Activated naive CD4-positive, alpha-beta T cell treated with anti-CD3 and anti-CD28 coated beads, Interleukin-2, amount 50 U/mL, for 72 hours (primary cell): ENCODE measurements around the gene TIPRL. TPM values are rescaled to one million over a fixed set of nuclear protein-coding genes. Genes with fewer than 3 reads are reported as not detected.

Experiments
- ATAC-seq, 2 donors: fragments of 150-1000 bp; cut with Tn5 transposase; 2 replicates each; pipeline ENCODE4 v1.10.0; 2021; ENCODE audit warnings: mild to moderate bottlenecking in 2 of 2, moderate library complexity in 2 of 2
- DNase-seq, 2 donors: peaks; one replicate each; pipeline ENCODE4 v3.0.0; 2021 to 2022; ENCODE audit warnings: low spot score in 2 of 2
- H3K27ac Mint-ChIP-seq, 2 donors: one replicate each; pipeline ENCODE4 v1.8.0; 2022; ENCODE audit warnings: mild to moderate bottlenecking in 2 of 2, mixed read lengths in 2 of 2
- H3K36me3 Mint-ChIP-seq, 2 donors: one replicate each; pipeline ENCODE4 v1.8.0; 2022; ENCODE audit warnings: mixed read lengths in 2 of 2
- H3K9me3 Mint-ChIP-seq, 2 donors: one replicate each; pipeline ENCODE4 v1.8.0; 2022; ENCODE audit warnings: mixed read lengths in 2 of 2
- total RNA-seq, 2 donors: library from RNA; stranded (reverse); gene quantifications; one replicate each; pipeline ENCODE4 v1.2.3, GENCODE V29; 2022

The TIPRL gene
- total RNA-seq, result 10 to 100 TPM; 40.7 to 82.2 TPM

GRCh38 chr1:168178638-168179437 is at the start of gene TIPRL:
TSS of gene TIPRL (plus strand) at chr1:168178962. CDS start at chr1:168179078, 116 bp downstream.
- DNase-seq (peak; percentile 95 to 96), ATAC-seq (peak; percentile 85 to 93)
- no peaks in the 10 kb centered on the region for H3K36me3 Mint-ChIP-seq
- H3K9me3 Mint-ChIP-seq, result no peaks in the 10 kb centered on the region
- no peak within 1 kb of the TSS for H3K27ac Mint-ChIP-seq

GRCh38 chr1:168129933-168130332 is 48.8 kb upstream of the TIPRL start:
- H3K27ac Mint-ChIP-seq, result no peak overlapping the region
- peaks cover 0 to 5% of the 10 kb centered on the region in 2 donors for H3K36me3 Mint-ChIP-seq
- ATAC-seq (no peak), DNase-seq (no peak)
- H3K9me3 Mint-ChIP-seq, result peaks cover 3 to 5% of the 10 kb centered on the region in 2 donors

DNA sequence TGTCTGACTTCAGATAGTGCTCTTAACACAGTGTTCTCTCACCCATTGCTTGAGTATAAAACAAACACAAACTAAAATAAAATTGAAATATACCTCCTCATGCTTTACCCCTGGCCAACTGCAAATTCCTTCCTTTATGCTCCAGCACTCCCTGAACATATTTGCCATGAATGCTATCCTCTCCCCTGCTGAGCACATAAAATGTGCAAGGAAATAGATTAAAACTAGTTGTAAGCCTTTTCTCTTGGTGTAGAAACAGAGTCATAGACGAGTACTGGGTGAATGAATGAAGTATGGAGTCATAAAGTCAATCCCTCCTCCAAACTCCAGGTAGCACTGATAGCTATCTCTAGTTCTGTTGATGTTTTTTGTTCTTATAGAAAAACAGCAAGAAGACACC is 44.6 kb upstream of the TIPRL start:
- peaks cover 7% of the 10 kb centered on the region in 2 donors for H3K36me3 Mint-ChIP-seq

GRCh38 chr1:168134642-168135041 is 44.1 kb upstream of the TIPRL start:
- peaks cover 7% of the 10 kb centered on the region in 2 donors for H3K36me3 Mint-ChIP-seq
- no peak overlapping the region for H3K27ac Mint-ChIP-seq
- H3K9me3 Mint-ChIP-seq, result no peaks in the 10 kb centered on the region
- ATAC-seq (no peak), DNase-seq (no peak)

More for the DNA sequence above, 44.6 kb upstream of the TIPRL start:
- DNase-seq (no peak), ATAC-seq (no peak)
- Mint-ChIP-seq H3K9me3 (no peaks in the 10 kb centered on the region), H3K27ac (no peak overlapping the region)

GRCh38 chr1:168135116-168135920 is 43.4 kb upstream of the TIPRL start:
- DNase-seq (no peak), ATAC-seq (peak in 1 of 2 donors; percentile 5)
- Mint-ChIP-seq H3K36me3 (peaks cover 7% of the 10 kb centered on the region in 2 donors), H3K27ac (no peak overlapping the region), H3K9me3 (no peaks in the 10 kb centered on the region)

DNA sequence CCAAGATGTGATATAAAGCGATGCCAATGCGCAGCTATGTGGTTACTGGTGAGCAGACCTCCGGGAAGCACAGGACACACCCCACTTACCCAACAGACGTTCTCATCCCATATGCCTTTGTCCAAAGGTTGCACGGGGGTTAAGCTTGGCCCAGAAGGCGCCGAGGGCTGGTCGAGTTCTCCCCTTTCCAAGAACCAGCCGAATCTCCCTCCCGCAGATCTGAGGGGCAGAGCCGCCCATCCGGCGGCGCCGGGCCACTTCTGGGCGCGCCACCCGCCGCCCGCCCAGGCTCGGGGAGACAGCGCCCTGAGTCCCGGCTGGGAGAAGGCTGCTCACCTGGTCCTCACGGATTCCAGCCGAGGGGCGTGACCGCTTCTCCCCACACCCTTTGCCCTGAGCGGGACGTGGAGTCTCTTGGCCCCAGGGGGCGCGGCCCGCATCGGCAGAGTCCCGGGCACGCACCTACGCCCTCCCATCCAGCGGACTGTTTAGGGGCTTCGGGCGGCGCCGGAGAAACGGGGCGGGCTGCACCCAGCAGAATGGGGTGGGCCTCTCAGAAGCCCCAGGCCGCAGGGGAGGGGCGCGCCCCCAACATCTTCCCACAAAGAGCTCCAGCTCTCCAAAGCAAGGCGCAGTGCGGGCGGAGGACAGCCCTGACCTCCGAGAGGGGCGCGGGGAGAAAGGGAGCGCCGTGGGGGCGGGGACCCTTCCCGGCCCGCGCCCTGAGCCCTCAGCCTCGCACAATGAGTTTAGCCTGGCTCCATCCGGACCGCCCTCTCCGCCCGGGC is 42.6 kb upstream of the TIPRL start:
- Mint-ChIP-seq H3K36me3 (peaks cover 7% of the 10 kb centered on the region in 2 donors), H3K27ac (no peak overlapping the region), H3K9me3 (no peaks in the 10 kb centered on the region)
- DNase-seq (peak in 1 of 2 donors; percentile 28), ATAC-seq (peak in 1 of 2 donors; percentile 30)

DNA sequence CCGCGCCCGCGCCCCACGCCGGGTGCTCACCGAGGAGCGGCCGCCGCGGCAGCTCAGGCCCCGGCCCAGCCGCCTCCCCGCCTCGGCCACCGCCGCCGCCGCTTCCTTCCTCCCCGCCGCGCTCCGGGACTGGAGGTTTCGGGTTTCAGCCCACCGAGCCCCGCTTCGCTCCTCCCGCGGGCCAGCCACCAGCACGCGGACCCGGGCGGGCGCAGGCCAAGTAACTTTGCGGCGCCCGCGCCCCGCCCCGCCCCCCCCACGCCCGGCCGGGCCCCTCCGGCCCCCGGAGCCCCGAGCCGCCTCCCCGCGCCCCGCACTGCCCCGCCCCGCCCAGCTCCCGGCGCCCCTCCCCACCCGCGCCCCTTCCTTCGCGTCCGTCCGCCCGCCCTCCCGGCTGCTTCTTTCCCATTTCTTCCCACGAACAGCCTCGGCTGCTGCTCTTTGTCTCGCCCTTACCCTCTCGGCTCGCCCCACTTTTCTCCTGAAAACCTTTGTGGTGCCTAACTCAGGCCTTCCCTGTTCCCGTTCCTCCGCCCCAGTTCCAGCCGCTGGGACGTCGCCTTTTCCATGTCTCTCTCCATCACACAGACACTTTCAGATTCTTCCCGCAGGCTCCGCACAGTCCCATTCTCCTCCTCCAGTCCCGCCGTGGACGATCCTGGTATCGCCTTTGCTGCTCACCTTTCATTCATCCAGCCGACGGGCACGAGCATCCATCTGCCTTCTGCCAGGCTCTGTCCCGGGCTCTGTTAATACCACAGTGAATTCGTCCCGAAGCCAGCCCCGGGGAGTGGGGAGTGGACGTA is 41.9 kb upstream of the TIPRL start, which contains the start of gene GPR161:
Gene GPR161 (minus strand): TSS at position 222 of the 806 bp plus-strand sequence. CDS start 32,080 bp downstream, outside the sequence.
- peak in 1 of 2 donors; percentile 24 for DNase-seq
- ATAC-seq, result peak; percentile 3 to 47
- peak within 1 kb of the TSS; percentile 12 to 83 for H3K27ac Mint-ChIP-seq
- no peaks in the 10 kb centered on the region for H3K9me3 Mint-ChIP-seq
- peaks cover 7% of the 10 kb centered on the region in 2 donors for H3K36me3 Mint-ChIP-seq

- DNase-seq (no peak), ATAC-seq (no peak)
- H3K9me3 Mint-ChIP-seq, result no peaks in the 10 kb centered on the region
- peak overlapping the region; percentile 12 to 83 for H3K27ac Mint-ChIP-seq
- H3K36me3 Mint-ChIP-seq, result peaks cover 7% of the 10 kb centered on the region in 2 donors
Observed at GRCh38 chr1:168137515-168137821, 41.3 kb upstream of the TIPRL start.

- Mint-ChIP-seq H3K36me3 (peaks cover 7% of the 10 kb centered on the region in 2 donors), H3K27ac (no peak overlapping the region), H3K9me3 (no peaks in the 10 kb centered on the region)
- DNase-seq (no peak), ATAC-seq (peak; percentile 53 to 62)
Observed at GRCh38 chr1:168138134-168138533, 40.6 kb upstream of the TIPRL start.

DNA sequence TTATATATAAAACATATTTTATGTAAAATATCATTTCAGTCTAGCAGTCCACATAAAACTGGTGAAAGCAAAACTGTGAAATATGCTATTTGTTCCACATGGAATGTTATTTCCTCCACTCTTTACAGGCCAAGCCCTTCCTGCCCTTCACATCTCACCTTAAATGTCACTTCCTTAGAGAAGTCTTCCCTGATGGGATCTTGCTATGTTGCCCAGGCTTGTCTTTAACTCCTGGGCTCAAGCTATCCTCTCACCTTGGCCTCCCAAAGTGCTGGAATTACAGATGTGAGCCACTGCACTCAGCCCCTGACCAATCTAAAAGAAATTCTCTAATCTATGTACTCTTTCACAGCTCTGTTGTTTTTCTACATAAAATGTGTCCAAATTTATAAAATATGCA is 39.7 kb upstream of the TIPRL start:
- H3K36me3 Mint-ChIP-seq, result peaks cover 7% of the 10 kb centered on the region in 2 donors
- no peaks in the 10 kb centered on the region for H3K9me3 Mint-ChIP-seq
- DNase-seq (no peak), ATAC-seq (no peak)
- no peak overlapping the region for H3K27ac Mint-ChIP-seq

DNA sequence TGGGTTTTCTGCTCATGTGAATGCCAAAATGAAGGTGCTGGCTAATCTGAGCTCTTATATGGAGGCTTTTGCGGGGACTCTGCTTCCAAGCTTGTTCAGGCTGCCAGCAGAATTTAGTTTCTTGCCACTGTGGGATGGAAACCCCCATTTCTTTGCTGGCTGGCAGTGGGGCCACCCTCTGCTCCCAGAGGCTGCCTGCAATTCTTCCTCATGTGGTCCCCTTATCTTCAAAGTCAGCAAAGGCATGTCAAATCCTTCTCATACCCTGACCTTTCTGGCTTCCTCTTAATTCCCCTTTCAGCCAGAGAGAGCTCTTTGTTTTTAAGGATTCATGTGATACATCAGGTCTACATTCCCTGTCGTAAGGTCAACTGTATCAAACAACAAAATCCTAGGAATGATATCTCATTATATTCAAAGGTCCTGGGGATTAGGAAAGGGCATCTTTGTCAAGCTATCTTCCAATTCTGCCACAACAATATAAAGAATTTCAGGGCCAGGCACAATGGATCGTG is 36.8 kb upstream of the TIPRL start:
- DNase-seq (no peak), ATAC-seq (no peak)
- H3K27ac Mint-ChIP-seq, result no peak overlapping the region
- H3K9me3 Mint-ChIP-seq, result no peaks in the 10 kb centered on the region
- H3K36me3 Mint-ChIP-seq, result peaks cover 6% of the 10 kb centered on the region in 2 donors

DNA sequence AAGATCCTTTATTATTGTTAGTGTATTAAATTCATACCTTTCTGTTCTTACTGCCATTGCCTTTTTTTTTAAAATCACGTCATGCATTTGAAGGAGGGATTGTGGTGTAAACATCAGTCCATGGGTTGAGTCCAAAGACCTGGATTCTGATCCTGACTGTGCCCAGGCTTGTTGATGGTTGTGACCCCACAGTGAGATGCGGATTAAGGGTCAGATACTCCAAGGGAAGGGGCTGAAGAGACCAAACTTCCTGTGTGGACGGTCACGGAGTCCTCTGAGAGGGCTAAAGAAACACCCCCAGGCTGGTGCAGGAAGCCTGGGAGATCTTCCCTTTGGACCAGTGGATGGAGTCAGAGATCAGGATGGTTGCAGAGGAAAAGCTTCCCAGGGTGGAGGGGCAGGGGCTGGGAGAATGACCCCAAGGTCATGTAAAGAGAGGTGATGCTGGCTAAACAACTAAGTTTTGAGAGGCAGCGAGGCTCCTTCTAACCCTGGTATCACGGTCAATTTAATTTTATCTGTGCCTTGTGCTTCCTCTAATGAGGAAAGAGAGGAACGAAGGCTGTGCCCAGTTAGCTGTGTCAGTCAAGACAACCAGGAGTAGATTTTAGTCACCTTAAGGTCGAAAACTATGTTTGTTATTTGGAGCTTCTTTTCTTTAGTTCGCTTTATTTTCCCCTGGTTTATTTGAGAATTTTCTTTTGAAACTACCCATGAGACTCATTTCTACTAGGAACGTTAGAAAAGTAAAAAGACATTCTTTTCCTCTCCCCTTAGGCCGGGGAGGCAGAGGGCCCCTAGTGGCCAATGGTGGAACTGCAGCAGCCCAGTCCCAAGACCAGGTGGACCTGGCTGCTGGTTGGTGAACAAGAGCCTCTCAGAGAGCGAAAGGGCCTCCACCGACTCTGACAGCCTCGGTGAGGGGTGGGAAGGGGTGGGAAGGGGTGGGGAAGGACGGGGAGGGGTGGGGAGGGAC is 33.3 kb upstream of the TIPRL start:
- DNase-seq (peak; percentile 82 to 94), ATAC-seq (peak; percentile 98 to 100)
- no peaks in the 10 kb centered on the region for H3K36me3 Mint-ChIP-seq
- no peaks in the 10 kb centered on the region for H3K9me3 Mint-ChIP-seq
- peak overlapping the region in 1 of 2 donors; percentile 83 for H3K27ac Mint-ChIP-seq

- Mint-ChIP-seq H3K36me3 (no peaks in the 10 kb centered on the region), H3K9me3 (no peaks in the 10 kb centered on the region), H3K27ac (peak overlapping the region in 1 of 2 donors; percentile 83)
- ATAC-seq (no peak), DNase-seq (no peak)
Observed at GRCh38 chr1:168146160-168146539, 32.6 kb upstream of the TIPRL start.

GRCh38 chr1:168146626-168147025 is 32.1 kb upstream of the TIPRL start:
- no peak overlapping the region for H3K27ac Mint-ChIP-seq
- H3K9me3 Mint-ChIP-seq, result no peaks in the 10 kb centered on the region
- no peak for DNase-seq
- no peak for ATAC-seq
- H3K36me3 Mint-ChIP-seq, result no peaks in the 10 kb centered on the region

DNA sequence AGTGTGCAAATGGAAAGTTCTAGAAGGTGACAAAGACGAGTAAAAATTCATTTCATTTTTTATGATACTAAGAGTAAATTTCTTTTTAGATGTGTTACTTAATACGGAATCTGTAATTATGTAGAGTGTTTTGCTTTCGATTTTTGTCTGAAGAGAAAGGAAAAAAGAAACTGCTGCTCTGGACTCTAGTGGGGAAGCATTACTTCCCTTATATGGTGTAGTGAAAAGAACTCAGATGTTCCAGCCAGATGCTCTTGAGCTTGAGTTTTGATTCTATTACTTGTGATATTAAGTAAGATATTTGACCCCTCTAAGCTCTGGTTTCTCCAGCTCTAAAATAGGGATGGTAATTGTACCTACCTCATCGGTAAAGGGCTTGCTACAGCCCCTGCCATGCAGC is 29.8 kb upstream of the TIPRL start:
- no peak for ATAC-seq
- H3K27ac Mint-ChIP-seq, result no peak overlapping the region
- H3K36me3 Mint-ChIP-seq, result no peaks in the 10 kb centered on the region
- DNase-seq, result no peak
- no peaks in the 10 kb centered on the region for H3K9me3 Mint-ChIP-seq
